ENCODE data around the gene MED12L.

MED12L gene

GRCh38 chr3:151439652-151440125 is 354.2 kb downstream of the MED12L start:
- in situ Hi-C loops (cut with MboI; ENCODE audit: low sequenced_read_pairs), result no loop called here

DNA sequence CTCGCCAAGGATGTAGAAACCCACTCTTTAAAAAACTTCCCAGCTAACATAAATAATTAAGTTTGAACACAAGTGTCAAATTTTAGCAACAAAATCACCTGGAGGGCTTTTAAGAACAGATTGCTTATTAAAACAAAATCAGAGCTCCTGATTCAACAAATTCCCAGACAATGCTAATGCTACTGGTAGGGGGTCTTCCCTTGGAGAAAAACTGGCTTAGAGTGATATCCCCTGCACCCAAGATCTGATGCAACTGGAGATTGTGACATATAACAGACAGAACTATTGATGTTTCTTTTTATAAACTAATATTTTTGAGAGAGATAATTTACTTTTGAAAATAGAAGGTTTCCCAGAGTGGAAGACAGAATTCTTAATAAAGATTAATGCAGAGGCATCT is 355.5 kb downstream of the MED12L start:
- in situ Hi-C loops (cut with MboI; ENCODE audit: low sequenced_read_pairs), result no loop called here

DNA sequence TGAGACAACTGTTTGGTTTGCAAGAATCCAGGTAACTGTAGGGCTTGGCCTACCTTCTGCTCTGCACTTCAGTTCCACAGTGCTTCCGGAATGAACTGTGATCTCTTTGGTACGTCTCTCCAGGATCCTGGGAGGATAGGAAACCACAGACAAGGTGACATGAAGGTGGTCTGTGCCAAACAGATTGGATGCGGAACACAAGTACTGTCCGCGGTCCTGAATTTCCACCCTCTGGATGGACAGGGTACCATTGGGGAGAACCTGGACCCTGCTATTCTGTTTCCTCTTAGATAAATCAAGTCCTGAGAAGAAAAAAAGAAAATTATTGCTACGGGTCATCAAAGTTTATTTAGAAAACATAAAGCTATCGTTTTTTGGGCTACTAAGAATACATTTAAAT is 358.1 kb downstream of the MED12L start:
- in situ Hi-C loops (cut with MboI; ENCODE audit: low sequenced_read_pairs), result no loop called here

DNA sequence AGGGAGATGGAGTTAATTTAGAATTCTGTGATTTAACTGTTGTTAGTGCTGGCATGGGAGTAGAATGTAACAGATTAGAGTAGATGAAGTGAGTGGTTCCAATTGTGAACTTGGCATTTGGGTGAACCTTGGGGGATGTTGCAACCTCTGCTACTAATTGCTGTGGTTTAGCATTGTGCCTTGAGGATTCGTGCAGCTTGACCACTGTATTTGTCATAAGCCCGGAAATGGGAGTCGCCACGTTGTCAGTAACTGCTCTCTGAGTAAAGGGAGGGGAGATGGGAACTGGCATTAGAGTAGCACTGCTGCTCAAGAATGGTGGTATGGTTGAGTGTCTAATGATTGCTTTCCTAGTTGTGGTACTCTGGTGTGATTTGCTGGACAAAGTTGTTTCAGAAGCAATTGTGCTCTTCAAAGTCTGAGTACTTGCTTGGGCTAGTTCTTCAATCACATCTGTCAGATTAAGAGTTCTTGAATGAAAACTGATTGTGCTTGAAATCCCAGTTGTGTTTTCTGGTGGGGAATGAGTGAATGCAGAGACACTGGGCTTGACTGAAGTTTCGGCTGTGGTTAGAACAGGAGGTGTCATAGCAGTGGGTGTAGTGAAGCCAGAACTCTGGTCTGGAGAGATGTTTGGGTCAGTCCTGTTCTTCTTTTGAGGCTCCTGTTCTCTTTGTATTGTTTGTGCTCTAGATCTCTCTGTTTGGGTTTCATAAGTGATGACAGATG is 360.0 kb downstream of the MED12L start:
- in situ Hi-C loops (cut with MboI; ENCODE audit: low sequenced_read_pairs), result no loop called here

- in situ Hi-C loops (cut with MboI; ENCODE audit: low sequenced_read_pairs), result no loop called here
Observed at GRCh38 chr3:151446002-151446340, 360.5 kb downstream of the MED12L start.

DNA sequence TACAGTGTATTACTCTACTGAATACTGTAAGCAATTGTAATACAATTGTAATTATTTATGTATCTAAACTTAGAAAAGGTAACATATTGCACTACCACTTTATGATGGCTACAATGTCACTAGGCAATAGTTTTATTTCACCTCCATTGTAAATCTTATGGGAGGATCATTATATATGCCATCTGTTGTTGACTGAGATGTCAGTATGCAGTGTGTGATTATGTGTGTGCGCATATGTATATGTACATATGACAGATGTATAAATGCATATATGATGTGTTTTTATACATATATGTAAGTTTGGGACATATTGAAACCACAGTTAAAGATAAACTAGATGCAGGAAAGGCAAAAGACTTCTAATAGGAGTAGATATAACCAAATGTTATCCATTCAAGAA is 366.9 kb downstream of the MED12L start:
- in situ Hi-C loops (cut with MboI; ENCODE audit: low sequenced_read_pairs), result no loop called here

DNA sequence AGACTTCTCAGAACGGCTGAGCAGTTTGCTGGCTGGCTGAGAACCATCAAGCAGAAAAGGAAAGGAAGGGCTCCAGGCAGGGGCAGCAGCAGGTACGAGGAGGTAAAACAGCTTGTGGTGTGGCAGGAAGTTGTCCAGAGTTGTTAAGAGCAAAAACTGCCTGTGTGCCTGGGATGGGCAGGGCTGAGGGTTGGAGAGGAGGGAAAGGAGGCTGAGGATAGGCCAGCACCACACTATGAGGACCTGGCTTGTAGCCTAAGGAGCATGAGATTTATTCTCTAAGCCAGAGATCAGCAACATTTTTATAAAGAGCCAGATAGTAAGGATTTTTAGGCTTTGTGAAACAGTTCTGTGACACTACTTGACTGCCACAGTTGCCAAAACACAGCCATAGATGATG is 367.4 kb downstream of the MED12L start:
- in situ Hi-C loops (cut with MboI; ENCODE audit: low sequenced_read_pairs), result no loop called here

DNA sequence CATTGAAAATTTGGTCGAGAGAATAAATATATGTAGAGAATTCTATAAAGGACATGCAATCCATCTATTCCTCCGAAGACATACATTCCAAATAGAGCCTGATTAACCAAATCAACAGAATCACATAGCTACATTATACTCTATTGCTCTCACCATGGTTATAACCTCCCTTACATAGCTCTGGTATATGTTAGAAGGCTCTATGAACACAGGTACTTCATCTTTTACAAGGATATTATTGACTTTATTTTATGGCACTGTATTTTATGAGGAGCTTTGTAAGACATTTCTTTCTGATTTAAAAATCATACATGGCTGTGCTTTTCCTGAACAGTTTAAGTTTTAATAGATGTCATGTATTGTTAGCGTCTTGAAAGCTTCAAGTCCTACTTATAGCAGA is 370.6 kb downstream of the MED12L start:
- in situ Hi-C loops (cut with MboI; ENCODE audit: low sequenced_read_pairs), result no loop called here

- in situ Hi-C loops (cut with MboI; ENCODE audit: low sequenced_read_pairs), result no loop called here
Observed at GRCh38 chr3:151459358-151459757, 373.9 kb downstream of the MED12L start.

GRCh38 chr3:151460228-151460627 is 374.8 kb downstream of the MED12L start:
- in situ Hi-C loops (cut with MboI; ENCODE audit: low sequenced_read_pairs), result no loop called here

GRCh38 chr3:151460774-151461450 is 375.4 kb downstream of the MED12L start, which contains the start of gene IGSF10:
Gene IGSF10 (minus strand): TSS chr3:151461061. CDS start chr3:151458709, 2,352 bp downstream.
- in situ Hi-C loops (cut with MboI; ENCODE audit: low sequenced_read_pairs), result no loop called here

DNA sequence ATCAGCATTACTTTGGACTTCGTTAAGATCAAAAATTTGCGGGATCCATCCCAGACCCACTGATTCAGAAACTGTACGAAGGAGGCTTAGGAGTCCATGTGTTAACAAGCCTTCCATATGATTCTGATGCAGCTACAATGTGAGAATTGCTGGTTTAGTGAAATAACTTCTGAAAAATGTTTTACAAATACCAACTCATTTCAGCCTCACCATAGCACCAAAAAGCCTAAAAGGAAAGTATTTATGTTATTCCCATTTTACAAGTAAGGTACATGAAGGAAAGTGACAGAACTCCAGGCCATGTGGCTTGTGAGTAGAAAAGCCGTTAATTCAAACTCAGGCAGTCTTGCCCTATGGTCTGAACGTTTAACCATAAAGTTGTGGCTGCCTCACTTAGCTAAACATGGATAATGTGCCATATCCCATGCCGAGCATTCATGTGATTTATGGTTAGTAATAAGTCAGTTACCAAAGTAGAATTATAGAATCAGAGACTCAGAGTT is 376.9 kb downstream of the MED12L start:
- in situ Hi-C loops (cut with MboI; ENCODE audit: low sequenced_read_pairs), result no loop called here

GRCh38 chr3:151462991-151463390 is 377.5 kb downstream of the MED12L start:
- in situ Hi-C loops (cut with MboI; ENCODE audit: low sequenced_read_pairs), result no loop called here

- in situ Hi-C loops (cut with MboI; ENCODE audit: low sequenced_read_pairs), result no loop called here
Observed at GRCh38 chr3:151467069-151467468, 381.6 kb downstream of the MED12L start.

DNA sequence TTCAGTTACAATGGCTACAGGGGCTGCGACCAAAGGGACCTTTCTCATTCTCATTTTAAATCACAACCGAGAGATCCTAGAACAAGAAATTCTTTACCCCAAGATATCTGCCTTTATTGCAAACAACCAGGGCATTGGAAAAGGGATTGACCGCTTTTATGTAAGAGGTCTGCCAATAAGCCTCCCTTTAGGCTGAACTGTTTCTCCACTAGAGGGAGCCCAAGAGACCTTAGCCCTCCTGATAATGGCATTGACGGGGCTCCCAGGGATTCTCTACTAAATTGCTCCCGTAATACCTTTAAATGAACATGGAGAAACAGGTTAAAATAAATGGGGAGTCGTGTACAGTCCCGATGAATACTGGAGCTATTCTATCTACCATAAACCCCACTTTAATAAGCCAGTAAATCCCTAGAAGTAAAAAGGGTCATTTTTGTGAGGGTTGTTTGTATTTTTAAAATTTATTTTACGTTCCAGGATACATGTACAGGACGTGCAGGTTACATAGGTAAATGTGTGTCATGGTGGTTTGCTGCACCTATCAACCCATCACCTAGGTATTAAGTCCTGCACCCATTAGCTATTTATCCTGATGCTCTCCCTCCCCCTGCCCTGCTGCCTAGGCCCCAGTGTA is 382.9 kb downstream of the MED12L start:
- in situ Hi-C loops (cut with MboI; ENCODE audit: low sequenced_read_pairs), result no loop called here

- in situ Hi-C loops (cut with MboI; ENCODE audit: low sequenced_read_pairs), result no loop called here
Observed at GRCh38 chr3:151476344-151477018, 391.0 kb downstream of the MED12L start.

DNA sequence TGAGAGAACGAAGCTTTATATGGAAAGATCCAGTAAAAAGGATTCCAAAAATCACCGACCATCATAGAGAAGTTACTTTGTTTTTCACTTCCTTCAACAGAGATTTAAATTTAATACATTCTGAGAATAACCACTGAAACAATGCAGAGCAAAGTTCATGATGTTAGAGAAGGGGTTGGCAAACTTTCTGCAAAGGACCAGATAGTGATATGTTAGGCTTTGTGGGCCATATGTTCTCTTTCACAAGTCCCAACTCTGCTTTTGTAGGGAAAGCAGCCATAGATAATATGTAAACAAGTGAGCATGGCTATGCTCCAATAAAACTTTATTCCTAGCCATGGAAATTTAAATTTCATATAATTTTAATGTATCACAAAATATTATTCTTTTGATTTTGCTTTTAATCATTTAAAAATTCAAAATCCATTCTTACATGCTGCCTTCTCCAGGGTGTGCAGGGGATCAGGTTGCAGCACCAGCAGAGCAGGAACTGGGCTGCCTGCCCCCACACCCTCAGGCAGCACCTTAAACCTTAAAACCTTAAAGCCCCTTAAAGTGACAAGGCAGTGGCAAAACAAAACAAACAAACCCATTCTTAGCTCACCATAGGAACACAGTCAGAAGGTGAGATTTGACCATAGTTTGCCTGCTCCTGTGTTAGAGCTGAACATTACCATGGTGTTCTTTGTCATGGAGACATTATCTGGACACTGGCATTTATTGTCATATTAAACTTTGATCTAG is 392.3 kb downstream of the MED12L start:
- in situ Hi-C loops (cut with MboI; ENCODE audit: low sequenced_read_pairs), result no loop called here

- in situ Hi-C loops (cut with MboI; ENCODE audit: low sequenced_read_pairs), result no loop called here
Observed at GRCh38 chr3:151478335-151478697, 392.9 kb downstream of the MED12L start.

- in situ Hi-C loops (cut with MboI; ENCODE audit: low sequenced_read_pairs), result no loop called here
Observed at GRCh38 chr3:151479452-151479851, 394.0 kb downstream of the MED12L start.

DNA sequence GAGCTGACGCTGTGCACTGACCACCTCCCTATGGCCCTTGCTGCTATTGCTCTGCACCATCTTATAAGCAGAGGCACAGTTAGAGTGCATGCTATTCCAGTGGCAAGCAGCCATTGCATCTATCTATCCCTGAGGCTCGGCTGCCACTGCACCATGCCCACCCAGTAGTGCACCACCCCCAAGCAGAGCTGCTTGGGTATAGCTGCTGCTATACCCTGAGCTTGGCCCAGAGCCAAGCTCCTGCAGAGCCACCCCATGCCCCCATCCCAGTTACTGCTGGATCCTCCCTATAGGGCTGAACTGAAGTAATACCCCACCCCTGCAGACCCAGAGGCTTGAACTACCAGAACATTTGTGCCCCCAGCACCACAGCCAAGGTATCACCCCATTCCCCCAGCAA is 395.0 kb downstream of the MED12L start:
- in situ Hi-C loops (cut with MboI; ENCODE audit: low sequenced_read_pairs), result no loop called here

DNA sequence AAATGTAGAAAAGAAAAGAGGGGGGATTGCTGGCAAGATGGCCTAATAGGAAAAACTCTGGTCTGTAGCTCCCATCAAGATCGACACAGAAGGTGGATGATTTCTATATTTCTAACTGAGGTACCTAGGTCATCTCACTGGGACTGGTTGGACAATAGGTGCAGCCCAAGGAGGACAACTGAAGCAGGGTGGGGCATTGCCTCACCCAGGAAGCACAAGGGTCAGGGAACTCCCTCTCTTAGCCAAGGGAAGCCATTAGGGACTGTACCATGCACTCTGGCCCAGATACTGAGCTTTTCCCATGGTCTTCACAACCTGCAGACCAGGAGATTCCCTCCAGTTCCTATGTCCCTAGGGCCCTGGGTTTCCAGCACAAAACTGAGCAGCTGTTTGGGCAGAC is 398.0 kb downstream of the MED12L start:
- in situ Hi-C loops (cut with MboI; ENCODE audit: low sequenced_read_pairs), result no loop called here

Measured in hTERT RPE-1 (cell line).